ENCODE data around the gene CBX4. TPM values are rescaled to one million over a fixed set of nuclear protein-coding genes. Genes with fewer than 3 reads are reported as not detected.

Gene CBX4
- total RNA-seq, 6 experiments from 2014 or later = 8.9 to 21.9 (median 15.1) TPM

GRCh38 chr17:79825580-79825921 lies 13.7 kb downstream of the CBX4 start:
- Histone ChIP-seq H3K36me3 (no peaks in the 10 kb centered on the region), H3K27me3 (no peaks in the 10 kb centered on the region), H3K27ac (no peak overlapping the region), H3K4me1 (peaks cover 0 to 27% (median 0%) of the 10 kb centered on the region in 4 donors), H3K4me3 (no peak overlapping the region), H3K9me3 (no peaks in the 10 kb centered on the region)
- DNase-seq = no peak
- TF ChIP-seq POLR2A (IDR thresholded peaks at IDR 0.05) (no peak), CTCF (IDR thresholded peaks at IDR 0.05) (no peak)
- no peak for ATAC-seq
- intact Hi-C loops (cut with DNase I) = no loop called here
- WGBS (ENCODE audit: insufficient coverage, low coverage, low lambda C conversion rate, missing lambda C conversion rate) = 100% methylated on average over 1 of the region's 5 CpGs

- TF ChIP-seq CTCF (IDR thresholded peaks at IDR 0.05) (no peak), POLR2A (IDR thresholded peaks at IDR 0.05) (no peak)
- intact Hi-C loops (cut with DNase I) = no loop called here
- DNase-seq (no peak), ATAC-seq (peak in 2 of 4 donors; percentile 12 to 32)
- 79% methylated on average over 4 of the region's 6 CpGs for WGBS (ENCODE audit: insufficient coverage, low coverage, low lambda C conversion rate, missing lambda C conversion rate)
- Histone ChIP-seq H3K27me3 (no peaks in the 10 kb centered on the region), H3K4me1 (peaks cover 0 to 24% (median 0%) of the 10 kb centered on the region in 4 donors), H3K36me3 (no peaks in the 10 kb centered on the region), H3K27ac (no peak overlapping the region), H3K9me3 (no peaks in the 10 kb centered on the region), H3K4me3 (no peak overlapping the region)
These were observed 14.2 kb downstream of the CBX4 start for GRCh38 chr17:79824893-79825579.

GRCh38 chr17:79824234-79824633 lies 15.0 kb downstream of the CBX4 start:
- ATAC-seq (no peak), DNase-seq (no peak)
- no peak for TF ChIP-seq CTCF (IDR thresholded peaks at IDR 0.05)
- TF ChIP-seq POLR2A (IDR thresholded peaks at IDR 0.05) = no peak
- Histone ChIP-seq H3K9me3 (no peaks in the 10 kb centered on the region), H3K4me3 (no peak overlapping the region), H3K36me3 (no peaks in the 10 kb centered on the region), H3K27ac (no peak overlapping the region), H3K4me1 (peaks cover 0 to 20% (median 0%) of the 10 kb centered on the region in 4 donors), H3K27me3 (no peaks in the 10 kb centered on the region)
- 94% methylated on average over 9 of the region's 17 CpGs for WGBS (ENCODE audit: insufficient coverage, low coverage, low lambda C conversion rate, missing lambda C conversion rate)
- intact Hi-C loops (cut with DNase I) = no loop called here

- peaks cover 0 to 19% (median 0%) of the 10 kb centered on the region in 4 donors for H3K4me1 ChIP-seq
- intact Hi-C loops (cut with DNase I) = no loop called here
These were observed 16.6 kb downstream of the CBX4 start for GRCh38 chr17:79822583-79823124.

More at GRCh38 chr17:79822583-79823124, 16.6 kb downstream of the CBX4 start:
- TF ChIP-seq CTCF (IDR thresholded peaks at IDR 0.05) (no peak), POLR2A (IDR thresholded peaks at IDR 0.05) (no peak)
- no peak overlapping the region for H3K27ac ChIP-seq
- DNase-seq = no peak
- peak in 2 of 4 donors; percentile 37 to 68 for ATAC-seq
- H3K27me3 ChIP-seq = no peaks in the 10 kb centered on the region
- H3K36me3 ChIP-seq = no peaks in the 10 kb centered on the region
- WGBS (ENCODE audit: insufficient coverage, low coverage, low lambda C conversion rate, missing lambda C conversion rate) = 75% methylated on average over 16 of the region's 17 CpGs
- H3K9me3 ChIP-seq = no peaks in the 10 kb centered on the region
- H3K4me3 ChIP-seq = no peak overlapping the region

All from right lobe of liver (tissue), 6 donors.